IMR-90 (cell line): Measurements from ENCODE around the gene OR9A2. TPM values are rescaled to one million over a fixed set of nuclear protein-coding genes. Genes with fewer than 3 reads are reported as not detected.

ENCODE experiments used
- ATAC-seq: fragments of 200-7000 bp; cut with Tn5 transposase; 2 replicates; pipeline ENCODE4 v1.9.1; 2020; ENCODE audit warnings: low read depth, mild to moderate bottlenecking, moderate library complexity
- BruUV-seq: library from RNA; stranded (reverse); fragments of 400-500 nt; replicated peaks from 2 replicates; lab custom pipeline; 2021; lab: Mats Ljungman, UMichigan
- CTCF ChIA-PET: fragments of 300-600 bp; formaldehyde crosslinking; extraction: SDS; loops from one replicate; lab custom pipeline; 2021; ENCODE audit warnings: antibody characterized with exemption; lab: Yijun Ruan, JAX
- POLR2A ChIA-PET: fragments of 300-600 bp; sonication (Branson Sonifier 250); formaldehyde crosslinking; loops from one replicate; lab custom pipeline; 2022; ENCODE audit warnings: antibody characterized with exemption; ENCODE audit not compliant: unreplicated experiment; lab: Charles Lee
- DNase-seq: peaks from one replicate; pipeline ENCODE4 v3.0.0; 2013
- H2AFZ ChIP-seq: replicated peaks from 2 replicates; pipeline ENCODE3; 2013; ENCODE audit warnings: low read length, mild to moderate bottlenecking; ENCODE audit not compliant: poor library complexity
- H2AK5ac ChIP-seq: 2 replicates; pipeline ENCODE4 v1.6.1; 2013; ENCODE audit warnings: low read depth, low read length, inconsistent platforms
- H2AK9ac ChIP-seq: replicated peaks from 2 replicates; pipeline ENCODE3; 2013; ENCODE audit warnings: mild to moderate bottlenecking, low read depth, low read length, moderate library complexity; ENCODE audit not compliant: poor library complexity
- H2BK120ac ChIP-seq: 2 replicates; pipeline ENCODE4 v1.6.1; 2013; ENCODE audit warnings: low read depth, low read length, inconsistent platforms
- H2BK15ac ChIP-seq: 3 replicates; pipeline ENCODE4 v1.6.1; 2013; ENCODE audit warnings: low read depth, low read length, inconsistent platforms
- H2BK20ac ChIP-seq: 2 replicates; pipeline ENCODE4 v1.6.1; 2013; ENCODE audit warnings: low read depth, mild to moderate bottlenecking, inconsistent platforms, low read length, moderate library complexity
- H2BK5ac ChIP-seq: 2 replicates; pipeline ENCODE4 v1.6.1; 2013; ENCODE audit warnings: mild to moderate bottlenecking, low read depth, low read length, inconsistent platforms; ENCODE audit not compliant: poor library complexity, severe bottlenecking
- H3K14ac ChIP-seq: replicated peaks from 2 replicates; pipeline ENCODE4 v1.6.1; 2013; ENCODE audit warnings: low read depth, low read length, inconsistent platforms
- H3K18ac ChIP-seq: 2 replicates; pipeline ENCODE4 v1.6.1; 2013; ENCODE audit warnings: low read depth, low read length, control low read depth
- H3K23ac ChIP-seq: 2 replicates; pipeline ENCODE4 v1.6.1; 2013; ENCODE audit warnings: low read depth, low read length, inconsistent platforms
- H3K27ac ChIP-seq: 2 replicates; pipeline ENCODE4 v1.5.1; 2013; ENCODE audit warnings: mild to moderate bottlenecking, control low read depth, low read length; ENCODE audit not compliant: insufficient read depth
- H3K27me3 ChIP-seq: 2 replicates; pipeline ENCODE4 v1.6.1; 2013; ENCODE audit warnings: low read length; ENCODE audit not compliant: control insufficient read depth, insufficient read depth
- H3K36me3 ChIP-seq: 2 replicates; pipeline ENCODE4 v1.6.1; 2013; ENCODE audit warnings: low read length, mixed read lengths; ENCODE audit not compliant: control insufficient read depth, insufficient read depth
- H3K4ac ChIP-seq: 2 replicates; pipeline ENCODE4 v1.6.1; 2013; ENCODE audit warnings: low read depth, low read length, inconsistent platforms
- H3K4me1 ChIP-seq: 2 replicates; pipeline ENCODE4 v1.6.1; 2013; ENCODE audit warnings: low read length, mixed read lengths; ENCODE audit not compliant: control insufficient read depth, insufficient read depth
- H3K4me2 ChIP-seq: 2 replicates; pipeline ENCODE4 v1.6.1; 2013; ENCODE audit warnings: low read depth, mild to moderate bottlenecking, control low read depth, low read length, moderate library complexity
- H3K4me3 ChIP-seq: 2 replicates; pipeline ENCODE4 v1.5.1; 2013; ENCODE audit warnings: low read depth, mild to moderate bottlenecking, control low read depth, low read length, moderate library complexity; ENCODE audit not compliant: insufficient read depth
- H3K56ac ChIP-seq: 2 replicates; pipeline ENCODE4 v1.6.1; 2013; ENCODE audit warnings: low read length, inconsistent platforms; ENCODE audit not compliant: insufficient read depth; ENCODE audit errors: extremely low read depth
- H3K79me1 ChIP-seq, 2 experiments: 2 replicates each; pipeline ENCODE4 v1.6.1; 2013; ENCODE audit warnings: low read length in 2 of 2, inconsistent platforms in 1 of 2, low read depth in 1 of 2
- H3K9ac ChIP-seq: 2 replicates; pipeline ENCODE4 v1.6.1; 2013; ENCODE audit warnings: low read depth, low read length, control low read depth
- H3K9me1 ChIP-seq: 2 replicates; pipeline ENCODE4 v1.6.1; 2013; ENCODE audit warnings: low read length, inconsistent platforms; ENCODE audit not compliant: insufficient read depth
- H3K9me3 ChIP-seq: 2 replicates; pipeline ENCODE4 v1.6.1; 2013; ENCODE audit warnings: low read length; ENCODE audit not compliant: control insufficient read depth, insufficient read depth
- H4K20me1 ChIP-seq: 2 replicates; pipeline ENCODE4 v1.6.1; 2013; ENCODE audit warnings: low read length, inconsistent platforms; ENCODE audit not compliant: insufficient read depth
- H4K5ac ChIP-seq: 2 replicates; pipeline ENCODE4 v1.6.1; 2013; ENCODE audit warnings: mild to moderate bottlenecking, low read depth, low read length, control low read depth
- H4K8ac ChIP-seq, 2 experiments: 2 replicates each; pipeline ENCODE4 v1.6.1; 2013; ENCODE audit warnings: low read depth in 2 of 2, low read length in 2 of 2, control low read depth in 1 of 2, inconsistent platforms in 1 of 2
- H4K91ac ChIP-seq: 2 replicates; pipeline ENCODE4 v1.6.1; 2013; ENCODE audit warnings: low read depth, low read length, inconsistent platforms; ENCODE audit not compliant: insufficient read depth
- BHLHE40 ChIP-seq: fragments of 150-350 bp; IDR thresholded peaks from 2 replicates; pipeline ENCODE4 v1.6.1; 2016; ENCODE audit warnings: mild to moderate bottlenecking, low read depth, low read length
- MAZ ChIP-seq: IDR thresholded peaks from 2 replicates; pipeline ENCODE4 v1.6.1; 2012; ENCODE audit warnings: low read depth, mild to moderate bottlenecking, low read length, improper control_type of control experiment, moderate library complexity, borderline replicate concordance
- MXI1 ChIP-seq: IDR thresholded peaks from 2 replicates; pipeline ENCODE4 v1.6.1; 2012; ENCODE audit warnings: low read depth, mild to moderate bottlenecking, low read length, moderate library complexity, borderline replicate concordance
- POLR2A ChIP-seq: IDR thresholded peaks from 2 replicates; pipeline ENCODE4 v1.6.1; 2012; ENCODE audit warnings: mild to moderate bottlenecking, low read depth, low read length
- RCOR1 ChIP-seq: IDR thresholded peaks from 2 replicates; pipeline ENCODE4 v1.6.1; 2012; ENCODE audit warnings: mild to moderate bottlenecking, low read length, improper control_type of control experiment; ENCODE audit not compliant: insufficient replicate concordance
- RFX5 ChIP-seq: IDR thresholded peaks from 2 replicates; pipeline ENCODE4 v1.8.0; 2012; ENCODE audit warnings: low read depth, mild to moderate bottlenecking, low read length, moderate library complexity
- WGBS, 2 experiments: methylation state at CpG; one replicate each; pipeline versions ENCODE4 v1.1.5 to v1.1.7; 2013; ENCODE audit warnings: missing lambda C conversion rate in 2 of 2; ENCODE audit not compliant: insufficient read length in 1 of 2; ENCODE audit errors: extremely low coverage in 2 of 2; 5-methylcytosine and 5-hydroxymethylcytosine counted together
- dilution Hi-C: fragments of 300-500 bp; cut with HindIII; formaldehyde crosslinking; loops from one replicate; pipeline ENCODE4 v1.14.3; 2018; ENCODE audit warnings: low sequenced_read_pairs; ENCODE audit not compliant: unreplicated experiment
- in situ Hi-C: fragments of 300-500 bp; cut with MboI; formaldehyde crosslinking; loops from 3 replicates; pipeline ENCODE4 v1.14.3; 2019; ENCODE audit warnings: low sequenced_read_pairs, inconsistent platforms, mixed read lengths
- intact Hi-C: fragments of 100-400 bp; cut with micrococcal nuclease; formaldehyde crosslinking; loops from 2 replicates; pipeline ENCODE4 v1.10.0; 2022
- polyA plus RNA-seq, 3 experiments: library from polyadenylated mRNA; depleted of rRNA; stranded (reverse); fragments of >200 nt; gene quantifications; 2 replicates each; pipeline ENCODE4 v1.2.3, GENCODE V29; 2012; ENCODE audit warnings: low replicate concordance in 1 of 3
- total RNA-seq: library from RNA; depleted of rRNA; stranded (reverse); fragments of >200 nt; gene quantifications from 2 replicates; pipeline ENCODE4 v1.2.3, GENCODE V29; 2012
- TF ChIP-seq, protein P1 (sequence below): conservative IDR thresholded peaks from 2 replicates; pipeline ENCODE4 v1.5.1; 2012; ENCODE audit warnings: mild to moderate bottlenecking, low read depth, low read length, improper control_type of control experiment
- TF ChIP-seq, protein P2 (sequence below): fragments of 150-350 bp; IDR thresholded peaks from 2 replicates; pipeline ENCODE4 v1.6.1; 2017; ENCODE audit warnings: mild to moderate bottlenecking, antibody characterized with exemption, low read length, low read depth

The OR9A2 gene
- total and polyA plus RNA-seq, 2 of the 4 experiments (the other 2 are of a cell fraction) = not detected

DNA sequence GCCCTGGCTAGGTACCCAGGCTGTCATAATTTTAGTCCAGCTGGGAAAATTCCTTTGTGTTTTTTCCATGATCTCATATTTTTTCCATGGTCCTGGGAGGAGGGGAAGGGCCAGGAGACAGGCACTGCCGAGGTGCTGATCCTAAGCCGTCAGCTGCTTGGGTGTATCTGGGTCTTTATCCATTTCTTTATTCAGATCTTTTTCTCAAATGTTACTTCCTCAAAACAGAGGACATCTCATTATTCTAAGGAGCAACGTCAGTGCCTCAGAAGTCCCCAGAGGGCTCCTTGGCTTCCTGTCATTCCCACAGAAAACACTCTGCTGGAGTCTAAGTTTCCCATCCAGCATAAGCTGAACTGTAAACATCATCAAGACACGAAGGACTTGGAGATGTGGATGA, 22.4 kb upstream of the OR9A2 start:
- Histone ChIP-seq H3K9me3 (peaks cover 6% of the 10 kb centered on the region; the same call in 1 of the 2 replicates), H3K18ac (no peak overlapping the region), H3K9me1 (no peaks in the 10 kb centered on the region), H3K14ac (no peak overlapping the region), H3K4me2 (no peak overlapping the region), H2BK15ac (no peak overlapping the region), H2BK20ac (no peak overlapping the region), H3K23ac (no peak overlapping the region), H3K4me3 (no peak overlapping the region), H3K27ac (no peak overlapping the region), H3K4ac (no peak overlapping the region), H3K79me1 (no peaks in the 10 kb centered on the region), H2AFZ (no peak overlapping the region), H4K91ac (no peak overlapping the region), H3K27me3 (no peaks in the 10 kb centered on the region), H2BK5ac (no peak overlapping the region), H3K36me3 (no peaks in the 10 kb centered on the region), H4K8ac (no peak overlapping the region), H4K20me1 (no peaks in the 10 kb centered on the region), H3K4me1 (no peaks in the 10 kb centered on the region), H2AK5ac (no peak overlapping the region), H2BK120ac (no peak overlapping the region), H3K9ac (no peak overlapping the region), H2AK9ac (no peak overlapping the region), H3K56ac (no peak overlapping the region), H4K5ac (no peak overlapping the region)
- DNase-seq (no peak), ATAC-seq (no peak)
- dilution Hi-C loops = no loop called here
- no peak for TF ChIP-seq MAZ
- TF ChIP-seq, protein P1, sequence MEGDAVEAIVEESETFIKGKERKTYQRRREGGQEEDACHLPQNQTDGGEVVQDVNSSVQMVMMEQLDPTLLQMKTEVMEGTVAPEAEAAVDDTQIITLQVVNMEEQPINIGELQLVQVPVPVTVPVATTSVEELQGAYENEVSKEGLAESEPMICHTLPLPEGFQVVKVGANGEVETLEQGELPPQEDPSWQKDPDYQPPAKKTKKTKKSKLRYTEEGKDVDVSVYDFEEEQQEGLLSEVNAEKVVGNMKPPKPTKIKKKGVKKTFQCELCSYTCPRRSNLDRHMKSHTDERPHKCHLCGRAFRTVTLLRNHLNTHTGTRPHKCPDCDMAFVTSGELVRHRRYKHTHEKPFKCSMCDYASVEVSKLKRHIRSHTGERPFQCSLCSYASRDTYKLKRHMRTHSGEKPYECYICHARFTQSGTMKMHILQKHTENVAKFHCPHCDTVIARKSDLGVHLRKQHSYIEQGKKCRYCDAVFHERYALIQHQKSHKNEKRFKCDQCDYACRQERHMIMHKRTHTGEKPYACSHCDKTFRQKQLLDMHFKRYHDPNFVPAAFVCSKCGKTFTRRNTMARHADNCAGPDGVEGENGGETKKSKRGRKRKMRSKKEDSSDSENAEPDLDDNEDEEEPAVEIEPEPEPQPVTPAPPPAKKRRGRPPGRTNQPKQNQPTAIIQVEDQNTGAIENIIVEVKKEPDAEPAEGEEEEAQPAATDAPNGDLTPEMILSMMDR = no peak
- no peak for TF ChIP-seq RCOR1
- TF ChIP-seq MXI1 = no peak
- TF ChIP-seq, protein P2, sequence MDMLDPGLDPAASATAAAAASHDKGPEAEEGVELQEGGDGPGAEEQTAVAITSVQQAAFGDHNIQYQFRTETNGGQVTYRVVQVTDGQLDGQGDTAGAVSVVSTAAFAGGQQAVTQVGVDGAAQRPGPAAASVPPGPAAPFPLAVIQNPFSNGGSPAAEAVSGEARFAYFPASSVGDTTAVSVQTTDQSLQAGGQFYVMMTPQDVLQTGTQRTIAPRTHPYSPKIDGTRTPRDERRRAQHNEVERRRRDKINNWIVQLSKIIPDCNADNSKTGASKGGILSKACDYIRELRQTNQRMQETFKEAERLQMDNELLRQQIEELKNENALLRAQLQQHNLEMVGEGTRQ = no peak
- TF ChIP-seq BHLHE40 = no peak
- no peak for TF ChIP-seq RFX5
- no peak for TF ChIP-seq POLR2A
- in situ Hi-C loops = no loop called here
- POLR2A ChIA-PET = no interaction called here
- no CpG with 5 or more reads among the region's 4 CpGs for WGBS, 2 experiments
- CTCF ChIA-PET = no interaction called here
- BruUV-seq = no TSS peak
- intact Hi-C loops = no loop called here
